ENCODE measurements around the gene ELF3.

ELF3 gene

GRCh38 chr1:202014915-202015661 lies 4.7 kb downstream of the ELF3 start:
- Histone ChIP-seq H3K36me3 (replicated peaks) (no peaks in the 10 kb centered on the region), H3K4me3 (ENCODE audit: low read depth, low read length) (no peak overlapping the region), H3K27me3 (replicated peaks) (no peaks in the 10 kb centered on the region), H3K27ac (no peak overlapping the region)
- in situ Hi-C loops (cut with HindIII; ENCODE audit: low pct_ligation_motif_present, low sequenced_read_pairs) = loop anchor here (25.0 kb wide), 1 partner anchor 122 kb away; the partner anchor contains the start of gene ARL8A
- DNase-seq = no peak
- no peak for TF ChIP-seq CTCF (IDR thresholded peaks at IDR 0.05; ENCODE audit: low read depth, low read length, missing control alignments)

- no peak for DNase-seq
- no peaks in the 10 kb centered on the region for H3K27me3 ChIP-seq (replicated peaks)
- no peaks in the 10 kb centered on the region for H3K36me3 ChIP-seq (replicated peaks)
- no peak for TF ChIP-seq CTCF (IDR thresholded peaks at IDR 0.05; ENCODE audit: low read depth, low read length, missing control alignments)
- in situ Hi-C loops (cut with HindIII; ENCODE audit: low pct_ligation_motif_present, low sequenced_read_pairs) = loop anchor here (25.0 kb wide), 1 partner anchor 122 kb away; the partner anchor contains the start of gene ARL8A
- H3K27ac ChIP-seq = no peak overlapping the region
- no peak overlapping the region for H3K4me3 ChIP-seq (ENCODE audit: low read depth, low read length)
Observed at GRCh38 chr1:202015662-202015937, 5.2 kb downstream of the ELF3 start.

GRCh38 chr1:202016022-202016810 lies 5.8 kb downstream of the ELF3 start:
- Histone ChIP-seq H3K4me3 (ENCODE audit: low read depth, low read length) (no peak overlapping the region), H3K27ac (no peak overlapping the region), H3K27me3 (replicated peaks) (no peaks in the 10 kb centered on the region), H3K36me3 (replicated peaks) (no peaks in the 10 kb centered on the region)
- no peak for DNase-seq
- TF ChIP-seq CTCF (IDR thresholded peaks at IDR 0.05; ENCODE audit: low read depth, low read length, missing control alignments) = no peak
- in situ Hi-C loops (cut with HindIII; ENCODE audit: low pct_ligation_motif_present, low sequenced_read_pairs) = loop anchor here (25.0 kb wide), 1 partner anchor 121 kb away; the partner anchor contains the start of gene ARL8A

GRCh38 chr1:202016811-202017748 lies 6.7 kb downstream of the ELF3 start:
- no peak for TF ChIP-seq CTCF (IDR thresholded peaks at IDR 0.05; ENCODE audit: low read depth, low read length, missing control alignments)
- no peaks in the 10 kb centered on the region for H3K36me3 ChIP-seq (replicated peaks)
- no peak overlapping the region for H3K27ac ChIP-seq
- no peak for DNase-seq
- no peaks in the 10 kb centered on the region for H3K27me3 ChIP-seq (replicated peaks)
- in situ Hi-C loops (cut with HindIII; ENCODE audit: low pct_ligation_motif_present, low sequenced_read_pairs) = loop anchor here (25.0 kb wide), 1 partner anchor 120 kb away; the partner anchor contains the start of gene ARL8A
- no peak overlapping the region for H3K4me3 ChIP-seq (ENCODE audit: low read depth, low read length)

GRCh38 chr1:202017749-202018467 lies 7.5 kb downstream of the ELF3 start:
- Histone ChIP-seq H3K36me3 (replicated peaks) (no peaks in the 10 kb centered on the region), H3K4me3 (ENCODE audit: low read depth, low read length) (no peak overlapping the region), H3K27ac (no peak overlapping the region), H3K27me3 (replicated peaks) (no peaks in the 10 kb centered on the region)
- in situ Hi-C loops (cut with HindIII; ENCODE audit: low pct_ligation_motif_present, low sequenced_read_pairs) = loop anchor here (25.0 kb wide), 1 partner anchor 119 kb away; the partner anchor contains the start of gene ARL8A
- DNase-seq = no peak
- no peak for TF ChIP-seq CTCF (IDR thresholded peaks at IDR 0.05; ENCODE audit: low read depth, low read length, missing control alignments)

Measured in brain microvascular endothelial cell (primary cell).